Fibroblast of skin of scalp (primary cell): ENCODE results near the gene NDUFV1. TPM values are rescaled to one million over a fixed set of nuclear protein-coding genes. Genes with fewer than 3 reads are reported as not detected.
A peak's percentile ranks its signal among the peaks of the same experiment; 100 is the strongest.

Experiments used
- DNase-seq: peaks from one replicate; pipeline ENCODE4 v3.0.0-alpha.2; 2013
- polyA plus RNA-seq, 2 experiments: library from polyadenylated mRNA; unstranded; fragments of 120-200 nt; gene quantifications; one replicate each; pipeline ENCODE4 v1.2.1, GENCODE V29; 2013; ENCODE audit not compliant: insufficient read length in 2 of 2

NDUFV1 gene
- 141 TPM for polyA plus RNA-seq (2013, experiment 1 of 2; ENCODE audit: insufficient read length)
- 135 TPM for polyA plus RNA-seq (2013, experiment 2 of 2; ENCODE audit: insufficient read length)

DNA sequence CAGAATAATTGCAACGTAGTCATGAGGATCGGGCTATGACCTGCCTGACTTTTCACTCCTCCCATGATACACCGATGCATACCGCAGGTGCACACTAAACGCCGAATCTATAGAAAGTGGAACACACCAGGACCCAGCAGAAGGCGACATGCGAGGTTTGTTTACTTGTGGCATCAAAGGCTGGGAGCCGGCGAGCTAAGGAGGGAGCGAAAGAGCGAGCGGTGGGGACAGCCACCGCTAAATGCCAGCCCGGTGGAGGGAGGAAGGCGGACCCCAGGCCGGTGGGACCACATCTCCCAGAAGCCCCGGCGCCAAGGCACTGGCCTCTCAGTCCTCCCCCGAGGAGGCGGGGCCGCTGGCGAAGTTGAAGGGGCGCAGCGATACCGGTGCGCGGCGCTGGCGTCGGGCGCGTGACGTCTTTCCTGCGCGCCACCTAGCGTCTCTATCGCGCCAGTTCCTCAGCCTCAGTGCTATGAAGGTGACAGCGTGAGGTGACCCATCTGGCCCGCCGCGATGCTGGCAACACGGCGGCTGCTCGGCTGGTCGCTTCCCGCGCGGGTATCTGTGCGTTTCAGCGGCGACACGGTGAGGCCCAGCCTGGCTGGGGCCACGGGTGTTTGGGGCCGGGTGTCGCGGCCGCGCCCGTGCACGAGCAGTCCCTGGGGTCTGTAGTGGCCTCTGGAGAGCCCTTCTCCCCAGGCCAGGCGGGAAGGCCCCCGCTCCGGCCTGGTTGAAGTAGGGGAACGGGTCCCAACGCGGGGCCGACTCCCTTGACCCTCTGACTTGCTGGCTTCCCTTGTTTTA is at the start of gene NDUFV1:
TSS of gene NDUFV1 (plus strand) at position 445 of the 804 bp plus-strand sequence. CDS start at position 514, 69 bp downstream.
- DNase-seq: peak; percentile 94

DNA sequence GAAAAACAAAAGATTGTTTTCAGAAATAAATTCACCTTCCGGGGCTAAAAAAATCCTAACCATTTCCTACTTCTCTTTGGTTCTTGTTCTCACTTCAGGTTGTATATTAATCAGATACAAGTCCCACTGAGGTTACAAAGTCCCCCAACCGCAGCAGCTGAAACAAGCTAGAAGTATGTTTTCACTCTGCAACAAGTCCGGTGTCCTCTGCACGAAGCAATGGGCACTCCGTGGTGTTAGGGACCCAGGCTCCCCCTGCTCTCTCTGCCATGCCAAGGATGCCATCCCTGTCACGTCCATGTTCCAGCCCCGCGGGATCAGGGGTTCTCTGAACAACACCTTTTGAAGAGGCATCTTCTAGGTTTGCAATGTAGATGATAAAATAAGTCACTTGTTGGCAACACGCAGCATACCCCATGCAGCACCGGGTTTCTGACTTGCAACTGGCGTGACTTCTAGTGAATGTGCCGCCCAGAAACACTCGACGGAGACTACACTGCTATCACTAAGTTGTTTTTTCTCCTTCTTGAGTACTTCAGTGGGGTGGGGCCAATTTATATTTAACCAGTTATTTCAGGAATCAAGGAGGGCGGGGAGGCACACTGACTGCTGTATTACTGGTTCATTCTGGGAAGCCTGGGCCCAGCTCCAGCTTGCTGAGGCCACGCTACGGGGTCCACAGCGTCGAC is 48.5 kb upstream of the NDUFV1 start:
- no peak for DNase-seq

DNA sequence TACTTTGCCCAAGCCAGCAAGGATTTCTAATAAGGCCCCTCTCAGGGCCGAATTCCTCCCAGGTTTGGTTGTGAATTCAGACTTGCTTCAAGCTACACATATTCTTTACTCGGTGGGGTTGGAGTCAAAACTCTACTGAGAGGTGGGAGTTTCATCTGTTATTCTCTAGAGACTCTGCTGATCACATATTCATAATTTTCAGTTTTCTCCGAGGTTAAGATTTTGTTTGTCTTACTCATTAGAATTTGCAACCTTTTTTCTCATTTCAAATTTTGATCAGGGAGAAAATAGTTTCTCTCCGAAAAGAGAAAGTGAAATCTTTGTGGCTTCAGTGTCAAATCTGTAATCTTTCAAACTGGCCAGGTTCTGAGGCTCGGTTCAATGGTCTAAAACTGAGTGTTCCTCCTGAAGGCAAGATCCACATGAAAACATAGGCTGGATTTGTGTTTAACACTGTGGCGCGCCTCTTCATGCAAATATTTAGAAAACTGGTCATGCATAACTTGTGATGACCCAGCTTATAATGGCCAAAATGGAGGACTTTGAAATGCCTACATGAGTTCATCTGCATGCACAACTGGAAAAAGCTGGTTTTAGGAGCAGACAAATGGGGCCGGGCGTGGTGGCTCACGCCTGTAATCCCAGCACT is 44.6 kb upstream of the NDUFV1 start:
- peak; percentile 26 for DNase-seq

DNA sequence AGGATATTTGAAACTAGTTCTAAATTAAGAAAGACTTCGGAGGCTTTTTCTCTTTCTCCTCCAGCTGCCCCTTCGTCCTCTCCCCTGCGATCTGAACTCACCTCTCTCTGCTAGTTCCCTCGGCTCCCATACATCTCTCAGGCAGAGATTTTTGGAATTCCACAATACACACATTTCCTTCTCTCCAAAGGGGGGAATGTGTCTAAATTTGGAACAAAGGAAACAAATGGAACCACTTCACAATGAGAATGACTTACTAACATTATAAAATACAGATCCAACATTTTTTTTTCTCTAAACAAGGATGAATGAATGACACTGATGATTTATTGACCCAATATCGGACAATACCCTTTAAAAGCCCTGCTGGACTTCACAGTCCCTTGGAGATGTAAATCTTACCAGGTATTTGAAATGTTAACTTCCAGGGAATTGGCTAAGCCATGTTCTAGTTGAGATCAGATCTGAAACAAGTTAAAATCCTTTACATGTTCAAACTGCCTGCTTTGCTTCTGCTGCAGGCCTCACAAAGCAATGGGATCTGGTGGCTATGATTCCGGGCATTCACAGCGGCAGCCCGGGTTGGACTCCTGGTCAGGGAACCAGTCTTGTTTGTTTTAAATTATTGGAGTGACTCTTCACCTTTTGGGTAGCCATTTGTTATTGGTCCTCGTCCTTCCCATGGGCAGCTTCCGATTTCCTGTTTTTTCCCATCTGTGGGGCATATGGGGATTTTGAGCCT is 43.6 kb upstream of the NDUFV1 start:
- DNase-seq: peak; percentile 38

DNA sequence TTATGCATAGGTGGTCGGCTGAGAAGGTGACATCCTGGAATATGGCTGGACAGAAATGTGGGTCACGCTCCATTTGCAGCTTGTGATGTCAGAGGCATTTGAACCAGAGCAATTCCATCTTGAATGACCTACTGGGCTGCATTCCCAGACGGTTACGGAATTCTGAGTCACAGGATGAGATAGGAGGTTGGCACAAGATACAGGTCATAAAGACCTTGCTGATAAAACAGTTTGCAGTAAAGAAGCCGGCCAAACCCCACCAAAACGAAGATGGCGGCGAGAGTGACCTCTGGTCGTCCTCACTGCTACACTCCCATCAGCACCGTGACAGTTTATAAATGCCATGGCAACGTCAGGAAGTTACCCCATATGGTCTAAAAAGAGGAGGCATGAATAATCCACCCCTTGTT is 43.0 kb upstream of the NDUFV1 start:
- DNase-seq: peak; percentile 84

DNA sequence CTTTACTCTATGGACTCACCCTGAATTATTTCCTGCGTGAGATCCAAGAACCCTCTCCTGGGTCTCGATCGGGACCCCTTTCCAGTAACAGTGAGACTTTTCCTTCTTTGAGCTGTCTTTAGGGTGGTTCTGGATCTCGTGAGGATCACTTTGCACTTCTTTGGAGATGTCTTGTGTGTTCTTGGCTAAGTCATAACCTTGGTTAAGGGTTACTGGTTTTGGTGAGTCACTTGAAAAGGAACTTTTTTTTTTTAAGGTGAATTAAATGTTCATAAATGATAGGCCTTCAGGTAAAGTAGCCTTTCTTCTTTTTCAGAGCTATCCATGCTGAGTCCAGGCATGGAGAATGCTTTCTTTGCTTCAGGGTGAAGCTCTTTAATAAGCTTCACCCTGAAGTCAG is 42.5 kb upstream of the NDUFV1 start:
- DNase-seq: no peak

DNA sequence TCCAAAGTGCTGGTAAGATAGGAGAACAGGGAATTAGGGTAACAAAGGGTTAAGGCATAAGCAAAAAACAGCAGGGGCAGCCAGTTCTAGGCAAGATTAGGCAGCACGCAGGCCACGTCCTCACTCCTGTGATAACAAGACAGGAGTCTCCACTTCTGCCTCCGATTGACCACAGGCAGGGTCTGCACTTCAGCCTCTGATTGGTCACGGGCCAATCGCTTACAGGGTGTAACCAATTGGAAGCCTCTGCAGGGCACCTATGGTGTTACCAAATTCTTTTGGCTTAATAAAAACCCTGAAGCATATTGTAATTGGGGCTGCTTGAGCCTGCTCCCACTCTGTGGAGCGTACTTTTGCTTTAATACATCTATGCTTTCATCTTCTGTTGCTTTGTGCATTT is 35.3 kb upstream of the NDUFV1 start:
- DNase-seq: no peak

DNA sequence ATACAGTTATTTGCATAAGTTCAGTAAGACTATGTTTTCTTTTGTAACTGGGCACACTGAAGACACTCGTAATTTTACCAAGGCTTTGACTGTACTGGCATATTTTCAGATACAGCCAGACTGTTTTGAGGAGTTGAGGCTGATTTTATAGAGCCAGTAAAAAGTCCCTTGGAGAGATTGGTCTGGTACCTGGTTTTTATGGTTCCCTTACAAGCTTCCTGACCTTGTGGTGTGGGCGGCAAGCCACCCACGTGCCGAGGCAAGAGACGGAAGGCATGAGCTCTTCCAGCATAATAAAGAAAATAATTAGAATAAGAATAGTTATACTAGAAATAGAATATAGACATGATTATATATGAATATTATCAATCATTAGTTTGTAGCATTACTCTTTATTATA is 34.4 kb upstream of the NDUFV1 start:
- DNase-seq: no peak

DNA sequence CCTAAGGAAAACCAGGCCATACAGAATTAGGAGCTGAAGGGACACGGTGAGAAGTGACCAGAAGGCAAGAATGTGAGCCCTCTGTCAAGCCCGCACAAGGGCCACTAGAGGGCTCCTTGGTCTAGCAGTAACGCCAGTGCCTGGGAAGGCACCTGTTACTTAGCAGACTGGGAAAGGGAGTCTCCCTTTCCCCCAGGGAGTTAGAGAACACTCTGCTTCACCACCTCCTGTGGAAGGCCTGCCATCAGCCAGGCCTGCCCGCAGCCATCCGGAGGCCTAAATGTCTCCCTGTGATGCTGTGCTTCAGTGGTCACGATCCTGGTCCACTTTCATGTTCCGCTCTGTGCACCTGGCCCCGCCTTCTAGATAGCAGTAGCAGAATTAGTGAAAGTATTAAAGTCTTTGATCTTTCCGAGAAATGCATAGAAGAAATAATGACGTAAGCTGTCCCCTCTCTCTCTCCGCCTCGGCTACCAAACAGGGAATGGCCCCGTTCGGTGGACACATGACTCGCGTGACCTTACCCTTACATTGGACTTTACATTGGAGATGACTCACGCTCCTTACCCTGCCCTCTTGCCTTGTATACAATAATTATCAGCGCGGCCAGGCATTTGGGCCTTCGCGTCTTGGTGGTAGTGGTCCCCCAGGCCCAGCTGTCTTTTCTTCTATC is 33.9 kb upstream of the NDUFV1 start:
- peak; percentile 46 for DNase-seq

DNA sequence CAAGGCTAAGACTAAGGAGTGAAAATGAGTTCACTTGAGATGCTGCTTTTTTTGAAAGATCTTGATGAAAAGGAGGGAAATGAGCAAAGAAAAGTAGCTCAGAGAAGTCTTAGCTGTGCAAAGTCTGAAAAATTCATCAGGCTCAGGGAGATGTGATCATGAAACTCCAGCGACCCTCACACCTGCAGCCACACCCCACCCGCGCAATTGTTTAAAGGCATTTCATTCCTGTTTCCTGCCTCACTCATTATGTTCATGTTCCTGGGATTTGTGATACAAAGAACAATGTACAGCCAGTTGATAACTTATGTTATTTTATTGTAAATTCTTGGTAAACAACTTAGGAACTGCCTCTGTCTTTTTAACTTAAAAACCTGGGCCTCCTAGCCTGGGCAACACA is 31.8 kb upstream of the NDUFV1 start:
- no peak for DNase-seq

DNA sequence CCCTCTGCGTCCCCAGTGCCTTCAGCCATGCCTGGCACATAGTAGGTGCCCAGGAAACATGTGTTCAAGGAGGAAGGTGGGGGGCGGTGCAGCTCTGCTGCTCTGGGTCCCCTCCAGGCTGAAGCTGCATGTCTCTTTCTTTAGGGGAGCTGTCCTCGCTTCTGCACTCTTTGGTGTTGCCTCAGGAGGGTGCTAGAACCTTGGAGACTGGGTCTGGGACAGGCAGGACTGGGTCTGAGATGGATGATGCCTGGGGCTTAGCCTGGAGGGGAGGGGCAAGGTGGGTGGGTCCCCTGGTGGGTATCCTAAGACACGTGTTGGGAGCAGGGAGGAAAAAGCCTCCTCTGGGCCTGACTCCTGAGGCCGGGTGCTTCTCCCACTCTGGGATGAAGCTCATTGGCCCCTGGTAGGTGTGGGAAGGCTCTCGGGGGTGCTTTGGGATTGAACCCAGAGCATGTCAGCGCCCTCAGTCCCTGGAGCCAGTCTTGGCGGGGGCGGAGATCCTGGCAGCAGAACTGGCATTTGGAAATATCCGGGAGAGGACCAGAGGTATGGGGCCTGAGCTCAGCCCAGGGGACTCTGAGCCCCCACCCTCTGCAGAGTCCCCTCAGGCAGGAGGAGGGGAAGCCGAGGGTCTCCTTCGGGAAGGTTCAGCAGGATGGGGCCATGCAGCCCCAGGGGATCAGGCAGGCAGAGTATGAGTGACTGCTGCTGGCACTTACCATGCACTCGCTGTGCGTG is 29.8 kb upstream of the NDUFV1 start:
- no peak for DNase-seq

DNA sequence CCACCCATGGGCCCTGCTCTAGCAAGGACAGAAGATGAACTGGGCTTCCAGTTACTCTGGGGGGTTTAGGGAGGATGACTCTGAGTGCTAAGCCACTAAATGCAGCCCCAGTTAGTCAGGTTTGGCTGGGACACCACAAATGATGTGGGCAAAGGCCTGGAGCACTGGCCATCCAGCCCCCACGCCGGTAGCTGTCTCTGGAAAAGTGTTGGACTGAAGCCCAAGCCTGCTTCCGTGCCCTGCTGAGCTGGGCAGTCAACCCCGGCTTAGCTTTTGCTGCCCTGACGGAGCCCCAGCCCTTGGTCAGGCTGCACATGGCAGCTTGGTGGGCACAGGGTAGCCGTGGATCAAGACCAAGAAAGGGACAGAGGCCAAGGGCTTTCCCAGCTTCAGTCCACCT is 28.8 kb upstream of the NDUFV1 start:
- DNase-seq: no peak

DNA sequence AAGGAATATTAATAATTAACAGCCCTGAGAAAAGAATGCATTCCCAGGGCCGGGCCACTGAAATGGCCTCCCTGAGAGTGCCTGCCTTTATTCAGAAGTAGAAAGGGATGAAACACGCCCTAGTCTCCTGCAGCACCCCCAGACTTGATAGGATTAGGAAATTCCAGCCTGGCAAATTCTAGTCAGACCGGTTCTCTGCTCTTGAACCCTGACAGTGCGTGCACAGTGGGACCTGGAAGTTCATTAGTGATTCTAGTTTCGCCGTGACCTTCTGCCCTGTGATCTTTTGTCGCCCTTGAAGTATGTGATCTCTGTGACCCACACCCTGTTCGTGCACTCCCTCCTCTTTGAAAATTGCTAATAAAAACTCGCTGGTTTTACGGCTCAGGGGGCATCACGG is 25.3 kb upstream of the NDUFV1 start:
- DNase-seq: no peak

DNA sequence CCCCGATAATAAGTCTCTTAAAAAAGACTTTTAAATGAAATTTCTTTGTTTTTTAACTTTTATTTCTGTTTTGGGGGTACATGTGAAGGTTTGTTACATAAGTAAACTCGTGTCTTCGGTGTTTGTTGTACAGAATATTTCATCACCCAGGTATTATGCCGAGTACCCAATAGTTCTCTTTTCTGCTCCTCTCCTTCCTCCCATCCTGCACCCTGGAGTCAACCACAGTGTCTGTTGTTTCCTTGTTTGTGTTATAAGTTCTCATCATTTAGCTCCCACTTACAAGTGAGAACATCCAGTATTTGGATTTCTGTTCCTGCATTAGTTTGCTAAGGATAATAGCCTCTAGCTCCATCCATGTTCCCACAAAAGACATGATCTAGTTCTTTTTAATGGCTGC is 24.7 kb upstream of the NDUFV1 start:
- DNase-seq: no peak

DNA sequence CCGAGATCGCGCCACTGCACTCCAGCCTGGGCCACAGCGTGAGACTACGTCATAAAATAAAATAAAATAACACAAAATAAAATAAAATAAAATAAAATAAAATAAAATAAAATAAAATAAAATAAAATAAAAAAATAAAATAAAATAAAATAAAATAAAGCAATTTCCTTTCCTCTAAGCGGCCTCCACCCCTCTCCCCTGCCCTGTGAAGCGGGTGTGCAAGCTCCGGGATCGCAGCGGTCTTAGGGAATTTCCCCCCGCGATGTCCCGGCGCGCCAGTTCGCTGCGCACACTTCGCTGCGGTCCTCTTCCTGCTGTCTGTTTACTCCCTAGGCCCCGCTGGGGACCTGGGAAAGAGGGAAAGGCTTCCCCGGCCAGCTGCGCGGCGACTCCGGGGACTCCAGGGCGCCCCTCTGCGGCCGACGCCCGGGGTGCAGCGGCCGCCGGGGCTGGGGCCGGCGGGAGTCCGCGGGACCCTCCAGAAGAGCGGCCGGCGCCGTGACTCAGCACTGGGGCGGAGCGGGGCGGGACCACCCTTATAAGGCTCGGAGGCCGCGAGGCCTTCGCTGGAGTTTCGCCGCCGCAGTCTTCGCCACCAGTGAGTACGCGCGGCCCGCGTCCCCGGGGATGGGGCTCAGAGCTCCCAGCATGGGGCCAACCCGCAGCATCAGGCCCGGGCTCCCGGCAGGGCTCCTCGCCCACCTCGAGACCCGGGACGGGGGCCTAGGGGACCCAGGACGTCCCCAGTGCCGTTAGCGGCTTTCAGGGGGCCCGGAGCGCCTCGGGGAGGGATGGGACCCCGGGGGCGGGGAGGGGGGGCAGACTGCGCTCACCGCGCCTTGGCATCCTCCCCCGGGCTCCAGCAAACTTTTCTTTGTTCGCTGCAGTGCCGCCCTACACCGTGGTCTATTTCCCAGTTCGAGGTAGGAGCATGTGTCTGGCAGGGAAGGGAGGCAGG is 23.2 kb upstream of the NDUFV1 start, which contains the start of gene GSTP1:
TSS of gene GSTP1 (plus strand) at position 566 of the 958 bp plus-strand sequence. CDS start at position 598, 32 bp downstream.
- DNase-seq: peak; percentile 94

DNA sequence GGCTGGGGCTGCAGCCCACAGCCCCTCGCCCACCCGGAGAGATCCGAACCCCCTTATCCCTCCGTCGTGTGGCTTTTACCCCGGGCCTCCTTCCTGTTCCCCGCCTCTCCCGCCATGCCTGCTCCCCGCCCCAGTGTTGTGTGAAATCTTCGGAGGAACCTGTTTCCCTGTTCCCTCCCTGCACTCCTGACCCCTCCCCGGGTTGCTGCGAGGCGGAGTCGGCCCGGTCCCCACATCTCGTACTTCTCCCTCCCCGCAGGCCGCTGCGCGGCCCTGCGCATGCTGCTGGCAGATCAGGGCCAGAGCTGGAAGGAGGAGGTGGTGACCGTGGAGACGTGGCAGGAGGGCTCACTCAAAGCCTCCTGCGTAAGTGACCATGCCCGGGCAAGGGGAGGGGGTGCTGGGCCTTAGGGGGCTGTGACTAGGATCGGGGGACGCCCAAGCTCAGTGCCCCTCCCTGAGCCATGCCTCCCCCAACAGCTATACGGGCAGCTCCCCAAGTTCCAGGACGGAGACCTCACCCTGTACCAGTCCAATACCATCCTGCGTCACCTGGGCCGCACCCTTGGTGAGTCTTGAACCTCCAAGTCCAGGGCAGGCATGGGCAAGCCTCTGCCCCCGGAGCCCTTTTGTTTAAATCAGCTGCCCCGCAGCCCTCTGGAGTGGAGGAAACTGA is 22.4 kb upstream of the NDUFV1 start:
- DNase-seq: peak; percentile 48

DNA sequence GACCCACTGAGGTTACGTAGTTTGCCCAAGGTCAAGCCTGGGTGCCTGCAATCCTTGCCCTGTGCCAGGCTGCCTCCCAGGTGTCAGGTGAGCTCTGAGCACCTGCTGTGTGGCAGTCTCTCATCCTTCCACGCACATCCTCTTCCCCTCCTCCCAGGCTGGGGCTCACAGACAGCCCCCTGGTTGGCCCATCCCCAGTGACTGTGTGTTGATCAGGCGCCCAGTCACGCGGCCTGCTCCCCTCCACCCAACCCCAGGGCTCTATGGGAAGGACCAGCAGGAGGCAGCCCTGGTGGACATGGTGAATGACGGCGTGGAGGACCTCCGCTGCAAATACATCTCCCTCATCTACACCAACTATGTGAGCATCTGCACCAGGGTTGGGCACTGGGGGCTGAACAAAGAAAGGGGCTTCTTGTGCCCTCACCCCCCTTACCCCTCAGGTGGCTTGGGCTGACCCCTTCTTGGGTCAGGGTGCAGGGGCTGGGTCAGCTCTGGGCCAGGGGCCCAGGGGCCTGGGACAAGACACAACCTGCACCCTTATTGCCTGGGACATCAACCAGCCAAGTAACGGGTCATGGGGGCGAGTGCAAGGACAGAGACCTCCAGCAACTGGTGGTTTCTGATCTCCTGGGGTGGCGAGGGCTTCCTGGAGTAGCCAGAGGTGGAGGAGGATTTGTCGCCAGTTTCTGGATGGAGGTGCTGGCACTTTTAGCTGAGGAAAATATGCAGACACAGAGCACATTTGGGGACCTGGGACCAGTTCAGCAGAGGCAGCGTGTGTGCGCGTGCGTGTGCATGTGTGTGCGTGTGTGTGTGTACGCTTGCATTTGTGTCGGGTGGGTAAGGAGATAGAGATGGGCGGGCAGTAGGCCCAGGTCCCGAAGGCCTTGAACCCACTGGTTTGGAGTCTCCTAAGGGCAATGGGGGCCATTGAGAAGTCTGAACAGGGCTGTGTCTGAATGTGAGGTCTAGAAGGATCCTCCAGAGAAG is 21.6 kb upstream of the NDUFV1 start:
- DNase-seq: no peak

DNA sequence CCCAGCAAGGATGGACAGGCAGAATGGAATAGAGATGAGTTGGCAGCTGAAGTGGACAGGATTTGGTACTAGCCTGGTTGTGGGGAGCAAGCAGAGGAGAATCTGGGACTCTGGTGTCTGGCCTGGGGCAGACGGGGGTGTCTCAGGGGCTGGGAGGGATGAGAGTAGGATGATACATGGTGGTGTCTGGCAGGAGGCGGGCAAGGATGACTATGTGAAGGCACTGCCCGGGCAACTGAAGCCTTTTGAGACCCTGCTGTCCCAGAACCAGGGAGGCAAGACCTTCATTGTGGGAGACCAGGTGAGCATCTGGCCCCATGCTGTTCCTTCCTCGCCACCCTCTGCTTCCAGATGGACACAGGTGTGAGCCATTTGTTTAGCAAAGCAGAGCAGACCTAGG is 20.8 kb upstream of the NDUFV1 start:
- no peak for DNase-seq
